ENCODE data around the gene ATXN7L1.

The ATXN7L1 gene

DNA sequence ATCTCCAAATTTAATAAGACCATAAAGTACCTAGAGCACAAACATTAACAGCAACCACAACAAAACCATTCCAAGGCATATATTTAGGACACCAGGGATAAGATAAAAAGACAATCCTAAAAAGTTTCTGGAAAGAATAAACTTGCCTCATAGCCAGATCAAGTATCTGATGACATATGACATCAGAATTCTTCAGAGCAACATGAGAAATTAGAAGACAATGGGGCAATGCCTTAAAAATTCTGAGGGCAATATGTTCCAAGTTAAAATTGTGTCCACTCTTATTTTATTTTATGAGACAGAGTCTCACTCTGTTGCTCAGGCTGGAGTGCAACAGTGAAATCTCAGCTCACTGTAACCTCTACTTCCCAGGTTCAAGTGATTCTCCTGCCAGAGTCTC lies 297.9 kb downstream of the ATXN7L1 start:
- ChIA-PET POLR2A (no interaction called here), CTCF (interaction anchor here (1.9 kb wide), 2 partner anchors 10 to 13 kb away, joined by 6 to 7 read pairs; no protein-coding TSS in a partner anchor)
- TF ChIP-seq, protein P1, sequence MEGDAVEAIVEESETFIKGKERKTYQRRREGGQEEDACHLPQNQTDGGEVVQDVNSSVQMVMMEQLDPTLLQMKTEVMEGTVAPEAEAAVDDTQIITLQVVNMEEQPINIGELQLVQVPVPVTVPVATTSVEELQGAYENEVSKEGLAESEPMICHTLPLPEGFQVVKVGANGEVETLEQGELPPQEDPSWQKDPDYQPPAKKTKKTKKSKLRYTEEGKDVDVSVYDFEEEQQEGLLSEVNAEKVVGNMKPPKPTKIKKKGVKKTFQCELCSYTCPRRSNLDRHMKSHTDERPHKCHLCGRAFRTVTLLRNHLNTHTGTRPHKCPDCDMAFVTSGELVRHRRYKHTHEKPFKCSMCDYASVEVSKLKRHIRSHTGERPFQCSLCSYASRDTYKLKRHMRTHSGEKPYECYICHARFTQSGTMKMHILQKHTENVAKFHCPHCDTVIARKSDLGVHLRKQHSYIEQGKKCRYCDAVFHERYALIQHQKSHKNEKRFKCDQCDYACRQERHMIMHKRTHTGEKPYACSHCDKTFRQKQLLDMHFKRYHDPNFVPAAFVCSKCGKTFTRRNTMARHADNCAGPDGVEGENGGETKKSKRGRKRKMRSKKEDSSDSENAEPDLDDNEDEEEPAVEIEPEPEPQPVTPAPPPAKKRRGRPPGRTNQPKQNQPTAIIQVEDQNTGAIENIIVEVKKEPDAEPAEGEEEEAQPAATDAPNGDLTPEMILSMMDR (IDR thresholded peaks at IDR 0.05; ENCODE audit: control extremely low read depth, extremely low read depth, low read depth, missing control alignments), result no peak
- no peak for DNase-seq (ENCODE audit: extremely low spot score)

DNA sequence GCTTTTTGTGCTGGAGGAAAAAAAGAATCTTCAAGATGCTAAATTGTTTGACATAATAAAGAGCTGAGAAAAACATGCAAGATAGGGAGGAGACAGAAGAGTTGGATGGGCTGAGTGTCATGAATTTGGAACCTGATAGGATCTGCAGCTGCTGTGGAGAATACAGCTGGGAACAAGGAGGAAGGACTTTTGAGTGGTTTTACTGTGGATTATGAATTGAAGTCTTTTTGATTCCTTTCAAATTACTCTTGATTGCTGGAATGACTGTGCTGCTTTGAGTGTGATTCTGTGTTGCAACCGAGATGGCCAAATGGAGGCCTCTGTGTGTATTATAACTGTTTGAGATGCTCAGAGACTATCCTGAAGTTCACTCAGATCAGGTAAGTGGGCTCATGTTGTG lies 299.1 kb downstream of the ATXN7L1 start:
- POLR2A ChIA-PET, result no interaction called here
- CTCF ChIA-PET, result interaction anchor here (0.6 kb wide), 1 partner anchor 754 kb away, joined by 3 read pairs; no protein-coding TSS in a partner anchor
- TF ChIP-seq, protein P1 (IDR thresholded peaks at IDR 0.05; ENCODE audit: control extremely low read depth, extremely low read depth, low read depth, missing control alignments), result no peak
- no peak for DNase-seq (ENCODE audit: extremely low spot score)

DNA sequence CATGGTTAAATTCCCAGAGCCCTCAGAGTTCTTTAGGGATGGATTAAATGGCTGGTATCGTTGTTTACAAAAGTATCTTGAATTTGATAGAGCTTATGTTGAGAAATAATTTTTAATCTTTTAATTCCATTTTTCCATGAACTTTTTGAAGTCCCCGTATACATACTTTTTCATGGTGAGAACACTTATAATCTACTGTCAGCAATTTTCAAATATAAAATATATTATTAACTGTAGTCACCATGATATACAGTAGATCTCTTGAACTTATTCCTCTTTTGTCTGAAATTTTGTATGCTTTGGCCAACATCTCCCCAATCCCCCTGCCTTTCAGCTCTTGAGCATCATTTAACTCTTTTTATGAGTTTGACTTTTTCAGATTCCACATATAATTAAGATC lies 304.5 kb downstream of the ATXN7L1 start:
- ChIA-PET POLR2A (no interaction called here), CTCF (interaction anchor here (1.6 kb wide), 1 partner anchor 40 kb away, joined by 4 read pairs; the partner anchor contains the start of gene RINT1)
- TF ChIP-seq, protein P1 (IDR thresholded peaks at IDR 0.05; ENCODE audit: control extremely low read depth, extremely low read depth, low read depth, missing control alignments), result no peak
- no peak for DNase-seq (ENCODE audit: extremely low spot score)

DNA sequence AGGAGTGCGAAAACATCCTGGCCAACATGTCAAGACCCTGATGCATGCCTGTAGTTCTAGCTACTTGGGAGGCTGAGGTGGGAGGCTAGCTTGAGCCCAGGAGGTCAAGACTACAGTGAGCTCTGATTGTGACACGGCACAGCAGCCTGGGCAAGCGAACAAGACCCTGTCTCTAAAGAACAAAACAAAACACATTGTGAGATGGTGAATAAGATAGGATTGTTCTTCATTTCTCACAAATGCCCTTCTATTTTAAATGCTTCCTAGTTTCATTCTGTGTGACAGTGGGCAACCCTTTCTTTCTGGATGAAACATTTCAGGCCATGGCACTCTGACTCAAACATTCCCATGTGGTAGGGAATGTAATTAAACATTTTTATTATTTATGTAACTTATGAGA lies 308.6 kb downstream of the ATXN7L1 start:
- TF ChIP-seq, protein P1 (IDR thresholded peaks at IDR 0.05; ENCODE audit: control extremely low read depth, extremely low read depth, low read depth, missing control alignments), result no peak
- DNase-seq (ENCODE audit: extremely low spot score), result no peak
- POLR2A ChIA-PET, result no interaction called here
- CTCF ChIA-PET, result interaction anchor here (1.0 to 1.9 kb wide), 3 partner anchors 12 to 36 kb away, joined by 3 to 6 read pairs (median 4); partner anchors contain the start of genes EFCAB10 and RINT1

DNA sequence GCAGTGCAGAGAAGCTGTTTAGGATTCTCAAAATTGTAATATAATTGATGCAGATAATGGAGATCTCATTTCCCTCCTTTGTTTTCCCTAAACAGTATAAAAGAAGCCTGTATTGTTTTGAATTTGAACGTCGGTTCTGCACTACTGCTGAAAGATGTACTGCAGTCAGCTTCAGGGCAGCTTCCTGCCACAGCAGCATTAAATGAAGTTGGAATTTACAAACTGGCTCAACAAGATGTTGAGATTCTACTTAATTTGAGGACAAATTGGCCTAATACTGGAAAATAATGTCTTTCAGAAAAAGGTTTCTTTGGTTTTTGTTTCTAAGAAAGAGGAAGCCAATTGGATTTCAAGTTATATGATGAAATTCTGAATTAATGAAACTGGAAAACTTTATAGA lies 309.4 kb downstream of the ATXN7L1 start:
- DNase-seq (ENCODE audit: extremely low spot score), result no peak
- POLR2A ChIA-PET, result no interaction called here
- CTCF ChIA-PET, result interaction anchor here (1.0 to 1.5 kb wide), 4 partner anchors 9 to 90 kb away, joined by 4 to 6 read pairs (median 5); partner anchors contain the start of gene RINT1
- TF ChIP-seq, protein P1 (IDR thresholded peaks at IDR 0.05; ENCODE audit: control extremely low read depth, extremely low read depth, low read depth, missing control alignments), result no peak

DNA sequence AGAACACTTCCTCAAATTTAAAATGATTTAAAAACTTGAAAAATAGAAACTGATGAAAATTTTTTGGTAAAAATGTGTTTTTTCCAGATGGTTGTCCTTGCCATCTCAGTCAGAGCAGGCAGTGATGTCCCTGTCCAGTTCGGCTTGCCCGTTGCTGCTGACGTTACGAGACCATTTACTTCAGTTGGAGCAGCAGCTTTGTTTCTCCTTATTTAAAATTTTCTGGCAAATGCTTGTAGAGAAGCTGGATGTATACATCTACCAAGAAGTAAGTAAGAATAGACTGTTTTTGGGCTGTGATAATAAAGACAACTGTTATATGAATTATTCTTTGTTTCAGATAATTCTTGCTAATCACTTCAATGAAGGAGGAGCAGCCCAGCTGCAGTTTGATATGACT lies 311.2 kb downstream of the ATXN7L1 start:
- no peak for DNase-seq (ENCODE audit: extremely low spot score)
- ChIA-PET POLR2A (no interaction called here), CTCF (interaction anchor here (1.1 to 1.3 kb wide), 2 partner anchors 19 to 33 kb away, joined by 3 to 4 read pairs; partner anchors contain the start of gene RINT1)
- TF ChIP-seq, protein P1 (IDR thresholded peaks at IDR 0.05; ENCODE audit: control extremely low read depth, extremely low read depth, low read depth, missing control alignments), result no peak

Data from GM10248 (cell line).